ENCODE results near the gene CBX1. TPM values are rescaled to one million over a fixed set of nuclear protein-coding genes. Genes with fewer than 3 reads are reported as not detected.

Gene CBX1
- total RNA-seq, 2 experiments from 2014 or later, result 61.6 to 63.0 TPM

DNA sequence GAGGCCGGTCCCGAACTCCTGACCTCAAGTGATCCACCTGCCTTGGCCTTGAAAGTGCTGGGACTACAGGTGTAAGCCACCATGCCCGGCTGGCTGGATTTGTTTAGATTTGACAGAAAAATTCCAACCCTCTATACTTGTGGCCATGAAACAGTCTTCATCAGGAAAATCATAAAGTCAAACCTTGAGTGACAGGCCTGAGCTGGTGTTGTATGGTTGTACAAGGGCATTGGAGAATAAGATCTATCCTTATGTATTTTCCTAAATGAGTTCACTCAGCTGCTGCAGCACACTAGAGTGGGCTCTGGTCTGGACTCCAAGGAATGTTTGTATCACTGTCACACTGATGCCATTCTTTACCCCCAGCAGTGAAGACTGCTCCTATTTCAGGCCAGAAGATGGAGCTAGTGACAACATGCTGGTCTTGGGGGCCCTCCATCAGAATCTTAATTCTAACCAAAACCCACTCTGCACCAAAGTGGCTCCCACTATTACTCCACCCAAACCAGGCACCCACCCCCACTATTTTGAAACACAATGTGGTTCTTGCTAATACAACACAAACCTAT, 33.7 kb upstream of the CBX1 start:
- H3K36me3 Mint-ChIP-seq (ENCODE audit: low read depth), result peaks cover 9% of the 10 kb centered on the region
- CTCF ChIA-PET, result interaction anchor here (0.9 to 2.1 kb wide), 8 partner anchors 9 to 116 kb away, joined by 3 to 12 read pairs (median 4); no protein-coding TSS in a partner anchor
- intact Hi-C loops (cut with micrococcal nuclease), result loop anchor here (2.0 kb wide), 1 partner anchor 458 kb away; the partner anchor contains the start of gene HOXB5
- no peak overlapping the region for H3K27ac Mint-ChIP-seq
- no peak for DNase-seq
- H3K9me3 Mint-ChIP-seq, result no peaks in the 10 kb centered on the region
- no peaks in the 10 kb centered on the region for H3K27me3 Mint-ChIP-seq (ENCODE audit: low read depth)
- peaks cover 5% of the 10 kb centered on the region for H3K4me1 Mint-ChIP-seq (ENCODE audit: low read depth)
- H3K4me3 Mint-ChIP-seq, result no peak overlapping the region

DNA sequence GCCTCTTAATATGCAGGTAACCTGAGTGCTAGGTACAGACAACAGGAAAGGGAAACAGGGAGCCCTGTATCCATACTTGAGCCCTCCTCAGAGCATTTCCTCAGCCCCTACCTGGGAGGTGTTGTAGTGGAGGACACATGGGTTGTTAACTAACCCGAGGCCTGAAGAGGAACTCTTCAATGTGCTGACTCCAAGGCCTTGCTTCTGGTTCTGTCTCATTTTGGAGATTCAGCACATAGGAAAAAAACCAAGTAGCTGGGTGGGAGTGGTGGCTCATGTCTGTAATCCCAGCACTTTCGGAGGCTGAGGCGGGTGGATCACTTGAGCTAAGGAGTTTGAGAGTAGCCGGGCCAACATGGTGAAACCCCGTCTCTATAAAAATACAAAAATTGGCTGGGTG, 31.1 kb upstream of the CBX1 start:
- intact Hi-C loops (cut with micrococcal nuclease), result no loop called here
- Mint-ChIP-seq H3K27me3 (ENCODE audit: low read depth) (no peaks in the 10 kb centered on the region), H3K4me3 (no peak overlapping the region), H3K36me3 (ENCODE audit: low read depth) (peaks cover 2% of the 10 kb centered on the region), H3K27ac (no peak overlapping the region), H3K9me3 (no peaks in the 10 kb centered on the region), H3K4me1 (ENCODE audit: low read depth) (no peaks in the 10 kb centered on the region)
- CTCF ChIA-PET, result interaction anchor here (0.7 to 6.4 kb wide), 8 partner anchors 15 to 508 kb away, joined by 3 to 60 read pairs (median 4); partner anchors contain the start of gene HOXB5
- no peak for DNase-seq

DNA sequence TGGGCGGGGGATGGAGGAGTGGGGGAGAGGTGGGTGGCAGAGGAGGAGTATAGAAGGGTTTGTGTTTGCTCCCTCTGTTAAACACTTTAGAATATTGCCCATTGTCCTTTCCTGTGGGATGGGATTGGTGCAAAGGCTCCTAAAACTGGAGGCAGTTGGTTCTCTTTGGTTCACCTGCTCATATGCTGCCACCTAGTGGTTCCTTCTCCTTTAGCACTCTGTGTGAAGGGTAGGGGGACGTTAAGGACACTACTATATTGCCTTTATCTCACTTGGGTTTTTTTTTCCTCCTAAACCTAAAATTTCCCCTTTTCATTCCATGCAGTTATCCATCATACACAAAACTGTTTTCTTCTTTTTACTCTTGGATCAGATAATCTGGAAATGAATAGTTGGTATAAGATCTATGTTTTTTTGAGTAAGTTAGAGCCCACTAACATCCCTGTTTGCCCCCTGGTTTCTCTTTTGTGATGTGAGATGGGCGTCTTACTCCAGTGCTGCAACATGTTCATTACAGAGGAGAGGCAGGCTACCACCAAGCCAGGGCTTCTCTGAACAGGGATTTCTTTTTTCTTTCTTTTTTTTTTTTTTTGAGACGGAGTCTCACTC, 30.0 kb upstream of the CBX1 start:
- intact Hi-C loops (cut with micrococcal nuclease), result loop anchor here (1.0 to 2.0 kb wide), 3 partner anchors 19 to 106 kb away; no protein-coding TSS in a partner anchor
- H3K27ac Mint-ChIP-seq, result no peak overlapping the region

DNA sequence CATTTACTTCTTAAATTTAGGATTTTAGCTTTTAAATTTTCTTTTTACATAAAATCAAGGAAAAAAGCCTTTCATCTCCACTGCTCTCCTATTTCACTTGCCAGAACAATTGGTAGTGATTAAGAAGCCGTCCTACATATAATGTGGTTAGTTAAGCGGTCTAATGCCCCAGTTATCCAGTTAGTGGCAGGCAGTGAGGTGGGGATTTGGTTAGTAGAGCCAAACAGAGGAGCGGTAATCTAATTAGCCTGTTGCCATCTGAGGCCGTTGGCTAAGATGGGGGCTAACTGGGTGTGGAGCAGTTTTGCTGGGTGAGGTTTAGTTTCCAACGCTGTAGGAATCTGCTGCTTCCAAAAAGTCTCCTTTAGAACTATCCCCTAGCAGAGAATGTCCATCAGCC, 28.7 kb upstream of the CBX1 start:
- Mint-ChIP-seq H3K27me3 (ENCODE audit: low read depth) (no peaks in the 10 kb centered on the region), H3K4me3 (no peak overlapping the region), H3K4me1 (ENCODE audit: low read depth) (no peaks in the 10 kb centered on the region), H3K9me3 (no peaks in the 10 kb centered on the region), H3K27ac (peak overlapping the region; percentile 30), H3K36me3 (ENCODE audit: low read depth) (no peaks in the 10 kb centered on the region)
- DNase-seq, result no peak
- CTCF ChIA-PET, result interaction anchor here (0.8 to 6.4 kb wide), 6 partner anchors 27 to 114 kb away, joined by 3 to 60 read pairs (median 8); no protein-coding TSS in a partner anchor
- intact Hi-C loops (cut with micrococcal nuclease), result loop anchor here (2.0 kb wide), 1 partner anchor 17 kb away; no protein-coding TSS in a partner anchor

More for the DNA sequence above, 30.0 kb upstream of the CBX1 start:
- DNase-seq, result peak; percentile 75
- Mint-ChIP-seq H3K9me3 (no peaks in the 10 kb centered on the region), H3K4me3 (no peak overlapping the region), H3K36me3 (ENCODE audit: low read depth) (no peaks in the 10 kb centered on the region), H3K27me3 (ENCODE audit: low read depth) (no peaks in the 10 kb centered on the region), H3K4me1 (ENCODE audit: low read depth) (no peaks in the 10 kb centered on the region)
- CTCF ChIA-PET, result interaction anchor here (0.8 to 6.4 kb wide), 11 partner anchors 9 to 509 kb away, joined by 3 to 60 read pairs (median 5); partner anchors contain the start of gene HOXB5

DNA sequence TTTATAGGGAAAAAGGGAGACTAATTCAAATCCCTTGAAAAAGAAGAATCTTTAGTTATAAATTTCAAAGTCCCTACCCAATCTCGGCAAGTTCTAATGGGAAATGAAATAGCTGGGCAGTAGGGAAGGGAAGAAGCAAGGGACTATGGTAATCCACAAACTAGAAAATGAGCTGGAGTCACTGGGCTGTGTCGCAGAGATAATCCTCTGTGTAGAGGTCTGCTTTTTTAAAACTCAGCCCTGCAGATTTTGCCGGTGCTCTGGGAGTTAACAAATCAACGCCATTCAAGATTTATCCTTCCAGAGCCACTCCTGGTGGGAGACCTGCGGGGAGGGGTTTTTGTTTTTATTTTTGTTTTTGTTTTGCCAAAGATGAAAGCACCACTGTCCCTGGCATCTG, 27.1 kb upstream of the CBX1 start:
- H3K27me3 Mint-ChIP-seq (ENCODE audit: low read depth), result no peaks in the 10 kb centered on the region
- H3K36me3 Mint-ChIP-seq (ENCODE audit: low read depth), result peaks cover under 1% of the 10 kb centered on the region
- intact Hi-C loops (cut with micrococcal nuclease), result no loop called here
- H3K27ac Mint-ChIP-seq, result no peak overlapping the region
- CTCF ChIA-PET, result interaction anchor here (1.0 to 6.4 kb wide), 3 partner anchors 11 to 101 kb away, joined by 5 to 60 read pairs (median 34); no protein-coding TSS in a partner anchor
- no peaks in the 10 kb centered on the region for H3K4me1 Mint-ChIP-seq (ENCODE audit: low read depth)
- no peak overlapping the region for H3K4me3 Mint-ChIP-seq
- no peaks in the 10 kb centered on the region for H3K9me3 Mint-ChIP-seq
- no peak for DNase-seq

DNA sequence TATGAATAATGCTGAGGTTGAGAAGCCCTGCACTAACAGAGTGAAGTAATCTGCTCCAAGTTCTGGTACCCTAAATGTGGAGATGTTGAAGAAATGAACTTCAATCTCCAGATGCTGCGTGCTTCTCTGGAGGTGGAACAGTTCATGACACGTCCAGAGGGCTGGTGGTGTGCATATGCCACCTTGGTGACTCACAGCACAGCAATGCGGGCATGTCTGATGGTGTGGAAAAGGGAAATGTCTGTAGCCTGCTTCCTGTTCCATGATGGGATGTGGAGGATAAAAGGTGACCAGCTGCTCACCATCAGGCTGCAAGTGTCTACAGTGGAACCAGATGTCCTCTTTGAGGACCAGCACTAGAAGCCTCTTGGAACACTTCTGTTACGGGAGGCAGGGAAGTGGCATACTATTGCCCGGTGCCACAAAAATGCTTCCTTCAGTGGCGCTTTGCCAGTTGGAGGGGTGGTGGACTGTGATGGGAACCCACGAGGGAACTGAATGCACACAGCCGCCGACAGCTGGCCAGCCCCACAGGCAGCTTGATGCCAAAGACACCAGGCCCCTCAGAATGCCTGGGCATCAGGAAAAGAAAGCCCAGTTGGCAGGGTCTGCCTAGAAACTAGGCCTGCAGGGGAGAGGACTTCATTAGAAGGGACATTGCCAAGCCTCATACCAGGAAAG, 26.2 kb upstream of the CBX1 start:
- no peaks in the 10 kb centered on the region for H3K4me1 Mint-ChIP-seq (ENCODE audit: low read depth)
- peaks cover 7% of the 10 kb centered on the region for H3K36me3 Mint-ChIP-seq (ENCODE audit: low read depth)
- no peaks in the 10 kb centered on the region for H3K27me3 Mint-ChIP-seq (ENCODE audit: low read depth)
- no peak overlapping the region for H3K4me3 Mint-ChIP-seq
- CTCF ChIA-PET, result interaction anchor here (5.3 to 6.4 kb wide), 2 partner anchors 47 kb away, joined by 39 to 60 read pairs; no protein-coding TSS in a partner anchor
- intact Hi-C loops (cut with micrococcal nuclease), result no loop called here
- DNase-seq, result no peak
- H3K9me3 Mint-ChIP-seq, result no peaks in the 10 kb centered on the region
- peak overlapping the region; percentile 27 for H3K27ac Mint-ChIP-seq

DNA sequence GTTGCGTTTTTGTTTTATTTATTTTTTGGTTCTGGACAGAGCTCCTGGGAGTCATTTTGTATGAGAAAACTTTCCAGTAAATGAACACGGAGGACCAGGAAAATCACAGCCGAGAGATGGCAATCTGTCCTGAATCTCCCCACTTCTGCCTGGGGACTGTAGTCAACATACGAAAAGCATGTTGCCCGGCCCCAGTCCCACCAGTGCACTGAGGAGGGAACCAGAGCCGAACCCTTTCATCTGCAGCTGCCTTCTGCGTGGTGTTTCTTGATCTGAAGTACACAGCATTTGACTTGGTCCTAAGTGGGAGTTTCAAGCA, 25.2 kb upstream of the CBX1 start:
- no peak for DNase-seq
- CTCF ChIA-PET, result interaction anchor here (5.3 kb wide), 1 partner anchor 46 kb away, joined by 39 read pairs; no protein-coding TSS in a partner anchor
- H3K9me3 Mint-ChIP-seq, result no peaks in the 10 kb centered on the region
- no peaks in the 10 kb centered on the region for H3K27me3 Mint-ChIP-seq (ENCODE audit: low read depth)
- H3K27ac Mint-ChIP-seq, result no peak overlapping the region
- H3K4me1 Mint-ChIP-seq (ENCODE audit: low read depth), result no peaks in the 10 kb centered on the region
- no peak overlapping the region for H3K4me3 Mint-ChIP-seq
- intact Hi-C loops (cut with micrococcal nuclease), result no loop called here
- H3K36me3 Mint-ChIP-seq (ENCODE audit: low read depth), result peaks cover 8% of the 10 kb centered on the region

DNA sequence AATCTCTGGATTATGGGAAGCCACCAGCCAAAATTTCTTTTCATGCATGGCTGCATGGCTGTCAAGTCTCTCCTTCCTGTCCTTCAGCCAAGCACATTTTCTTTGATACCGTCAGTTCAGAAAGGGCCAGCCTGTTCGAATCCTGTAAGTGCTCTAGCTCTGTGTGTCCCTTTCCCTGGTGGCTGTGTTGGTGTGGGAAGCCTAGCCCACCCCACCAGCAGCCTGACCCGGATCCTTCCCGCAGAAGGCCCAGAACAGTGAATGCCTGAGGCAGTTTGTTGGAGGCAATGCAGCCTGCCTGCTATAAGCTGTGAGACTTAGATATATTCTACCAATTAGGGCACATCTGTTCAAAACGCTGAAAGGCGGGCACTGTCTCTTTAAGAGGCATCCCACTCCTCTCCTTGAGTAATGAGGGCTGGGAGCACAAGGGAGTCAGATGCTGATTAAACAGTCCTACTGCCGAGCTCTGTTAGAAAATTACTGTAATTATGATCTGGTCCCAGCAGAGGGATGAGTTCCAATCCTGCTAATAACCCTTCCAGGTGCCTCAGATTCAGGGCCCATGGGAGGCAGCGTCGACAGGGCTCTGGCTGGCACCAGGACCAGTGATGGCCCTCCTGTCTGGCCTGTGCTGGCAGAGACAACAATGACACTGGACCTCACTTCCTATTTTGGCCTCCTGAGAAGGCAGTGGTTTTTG, 24.7 kb upstream of the CBX1 start:
- no peak overlapping the region for H3K27ac Mint-ChIP-seq
- H3K4me3 Mint-ChIP-seq, result no peak overlapping the region
- CTCF ChIA-PET, result interaction anchor here (5.3 kb wide), 1 partner anchor 46 kb away, joined by 39 read pairs; no protein-coding TSS in a partner anchor
- H3K36me3 Mint-ChIP-seq (ENCODE audit: low read depth), result peaks cover 13% of the 10 kb centered on the region
- no peak for DNase-seq
- H3K4me1 Mint-ChIP-seq (ENCODE audit: low read depth), result no peaks in the 10 kb centered on the region
- no peaks in the 10 kb centered on the region for H3K9me3 Mint-ChIP-seq
- H3K27me3 Mint-ChIP-seq (ENCODE audit: low read depth), result no peaks in the 10 kb centered on the region
- intact Hi-C loops (cut with micrococcal nuclease), result no loop called here

DNA sequence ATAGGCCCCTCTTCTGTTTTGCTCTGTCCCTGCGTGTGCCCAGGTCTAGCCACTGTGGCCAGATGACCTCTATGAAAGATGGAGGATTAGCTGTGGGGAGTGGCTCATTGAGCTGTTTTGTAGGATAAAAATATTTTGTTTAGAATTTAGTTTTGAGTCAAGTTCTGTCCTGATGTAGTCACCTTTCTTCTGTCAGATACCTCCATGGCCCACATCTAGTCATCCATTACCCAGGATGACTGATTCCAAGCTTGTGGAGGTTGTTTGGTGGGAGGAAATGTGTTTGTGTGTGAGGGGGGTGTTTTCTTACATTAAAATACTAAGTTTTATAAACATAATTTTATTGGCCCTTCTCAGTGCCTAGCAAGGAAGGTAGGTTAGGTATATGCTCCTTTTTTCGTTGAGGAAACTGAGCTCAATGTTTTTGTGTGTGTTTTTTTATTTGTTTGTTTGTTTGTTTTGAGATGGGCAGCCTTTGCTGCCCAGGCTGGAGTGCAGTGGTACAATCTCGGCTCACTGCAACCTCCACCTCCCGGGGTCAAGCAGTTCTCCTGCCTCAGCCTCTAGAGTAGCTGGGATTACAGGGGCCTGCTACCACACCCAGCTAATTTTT, 22.6 kb upstream of the CBX1 start:
- CTCF ChIA-PET, result interaction anchor here (0.6 to 5.3 kb wide), 7 partner anchors 10 to 131 kb away, joined by 3 to 39 read pairs (median 3); no protein-coding TSS in a partner anchor
- intact Hi-C loops (cut with micrococcal nuclease), result no loop called here
- H3K9me3 Mint-ChIP-seq, result no peaks in the 10 kb centered on the region
- peak overlapping the region; percentile 32 for H3K27ac Mint-ChIP-seq
- DNase-seq, result no peak
- peaks cover 20% of the 10 kb centered on the region for H3K36me3 Mint-ChIP-seq (ENCODE audit: low read depth)
- H3K27me3 Mint-ChIP-seq (ENCODE audit: low read depth), result no peaks in the 10 kb centered on the region
- H3K4me3 Mint-ChIP-seq, result no peak overlapping the region
- H3K4me1 Mint-ChIP-seq (ENCODE audit: low read depth), result no peaks in the 10 kb centered on the region

DNA sequence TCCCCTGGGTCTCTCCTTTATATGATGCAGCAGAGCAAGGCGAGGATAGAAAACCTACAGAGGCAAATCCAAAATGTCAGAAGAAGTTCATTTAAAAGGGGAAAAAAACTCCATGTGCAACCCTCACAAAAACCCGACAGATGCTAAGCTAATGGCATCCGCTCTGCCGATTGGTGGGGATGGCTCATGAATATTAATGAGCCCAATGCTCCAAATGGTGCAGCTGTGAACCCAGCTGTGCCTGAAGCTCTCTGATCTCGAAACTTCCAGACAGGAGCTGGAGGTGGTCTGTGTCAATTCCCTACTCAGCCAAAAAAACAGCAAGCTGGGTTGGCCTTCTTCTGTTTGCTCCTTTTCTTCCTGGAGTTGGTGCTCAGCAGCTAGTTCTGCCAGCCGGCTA, 21.8 kb upstream of the CBX1 start:
- CTCF ChIA-PET, result interaction anchor here (0.9 to 5.3 kb wide), 7 partner anchors 8 to 96 kb away, joined by 3 to 39 read pairs (median 4); no protein-coding TSS in a partner anchor
- Mint-ChIP-seq H3K9me3 (no peaks in the 10 kb centered on the region), H3K36me3 (ENCODE audit: low read depth) (peaks cover 22% of the 10 kb centered on the region), H3K4me1 (ENCODE audit: low read depth) (no peaks in the 10 kb centered on the region), H3K4me3 (no peak overlapping the region), H3K27ac (no peak overlapping the region), H3K27me3 (ENCODE audit: low read depth) (no peaks in the 10 kb centered on the region)
- intact Hi-C loops (cut with micrococcal nuclease), result no loop called here
- DNase-seq, result no peak

DNA sequence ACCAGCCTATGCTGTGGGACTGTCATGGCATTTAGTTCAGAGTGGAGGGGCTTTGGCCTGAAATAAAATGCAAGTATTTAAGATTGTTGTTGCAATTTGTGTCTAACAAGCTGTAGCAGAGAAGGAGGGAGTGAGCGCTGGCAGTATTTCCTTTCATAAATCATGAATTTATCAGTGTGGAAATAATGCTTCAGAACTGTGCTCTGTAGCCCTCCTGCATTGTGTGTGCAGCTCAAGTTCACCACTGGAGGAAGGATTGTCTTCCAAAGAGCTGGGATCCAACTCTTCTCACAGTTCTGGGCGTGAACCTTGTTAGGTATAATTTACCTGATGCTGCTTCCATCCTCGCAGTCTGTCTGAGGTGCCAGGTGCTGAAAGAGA, 21.4 kb upstream of the CBX1 start:
- Mint-ChIP-seq H3K27ac (no peak overlapping the region), H3K36me3 (ENCODE audit: low read depth) (peaks cover 26% of the 10 kb centered on the region), H3K4me3 (no peak overlapping the region), H3K27me3 (ENCODE audit: low read depth) (no peaks in the 10 kb centered on the region), H3K4me1 (ENCODE audit: low read depth) (no peaks in the 10 kb centered on the region), H3K9me3 (no peaks in the 10 kb centered on the region)
- CTCF ChIA-PET, result interaction anchor here (1.1 to 5.3 kb wide), 5 partner anchors 8 to 42 kb away, joined by 3 to 39 read pairs (median 4); no protein-coding TSS in a partner anchor
- no peak for DNase-seq
- intact Hi-C loops (cut with micrococcal nuclease), result no loop called here

All from activated naive CD4-positive, alpha-beta T cell treated with anti-CD3 and anti-CD28 coated beads for 36 hours (primary cell).